HG02623 (cell line): Measurements from ENCODE around the gene EBLN2.

Source experiments
- ATAC-seq: cut with Tn5 transposase; IDR thresholded peaks from one replicate; pipeline ENCODE4 v1.9.1; 2021; ENCODE audit warnings: moderate library complexity; ENCODE audit not compliant: unreplicated experiment

EBLN2 gene

GRCh38 chr3:73101881-73102280, 40.4 kb downstream of the EBLN2 start:
- ATAC-seq = no peak

GRCh38 chr3:73107215-73107614, 45.8 kb downstream of the EBLN2 start:
- no peak for ATAC-seq

GRCh38 chr3:73107676-73108187, 46.3 kb downstream of the EBLN2 start:
- ATAC-seq = no peak

GRCh38 chr3:73108750-73109149, 47.3 kb downstream of the EBLN2 start:
- ATAC-seq = no peak

GRCh38 chr3:73110530-73110929, 49.1 kb downstream of the EBLN2 start:
- ATAC-seq = no peak
